ENCODE measurements around the gene VPS26A. TPM values are rescaled to one million over a fixed set of nuclear protein-coding genes. Genes with fewer than 3 reads are reported as not detected.

The VPS26A gene
- total RNA-seq = 12.4 and 33.6 TPM in 2 replicates

DNA sequence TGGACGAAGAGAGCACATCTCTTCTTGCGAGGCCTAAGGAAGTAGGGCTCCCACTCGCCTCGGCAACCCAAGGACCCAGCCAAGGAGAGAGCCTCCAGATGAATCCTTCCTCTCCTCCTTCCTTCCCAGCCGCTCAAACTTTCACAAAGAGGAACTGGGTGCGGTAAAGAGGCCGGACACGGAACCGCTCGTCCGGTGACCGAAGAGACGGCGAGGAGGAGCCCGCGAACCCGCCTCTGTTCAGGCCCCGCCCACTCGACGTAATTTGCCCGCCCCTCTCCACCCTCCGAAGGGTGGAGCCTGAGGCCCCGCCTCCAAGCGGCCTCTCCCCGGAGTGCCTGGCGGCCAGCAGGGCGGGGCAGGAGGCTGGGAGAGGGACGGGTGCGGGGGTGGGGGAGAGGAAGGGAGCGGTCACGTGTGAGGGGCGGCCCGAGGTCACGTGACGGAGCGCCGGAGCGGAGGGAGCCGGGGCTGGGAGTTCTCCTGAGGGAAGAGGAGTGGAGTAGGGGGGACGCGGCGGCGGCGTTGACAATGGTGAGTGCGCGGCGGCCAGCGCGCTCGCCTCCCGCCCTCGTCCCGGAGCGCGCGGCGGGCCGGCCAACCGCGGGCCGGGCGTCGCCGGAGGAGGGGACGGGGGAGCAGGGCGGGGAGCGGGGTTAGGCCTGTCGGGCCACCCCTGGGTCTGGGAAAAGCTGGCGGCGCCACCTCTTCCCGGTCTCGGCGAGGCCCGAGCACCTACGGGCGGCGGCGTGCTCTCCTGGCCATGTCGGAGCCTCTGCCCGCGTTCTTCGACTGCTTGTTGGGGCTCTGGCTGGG, at the start of gene VPS26A:
Gene VPS26A (plus strand): TSS at position 432 of the 816 bp plus-strand sequence. CDS start 100 bp downstream, at position 532.

DNA sequence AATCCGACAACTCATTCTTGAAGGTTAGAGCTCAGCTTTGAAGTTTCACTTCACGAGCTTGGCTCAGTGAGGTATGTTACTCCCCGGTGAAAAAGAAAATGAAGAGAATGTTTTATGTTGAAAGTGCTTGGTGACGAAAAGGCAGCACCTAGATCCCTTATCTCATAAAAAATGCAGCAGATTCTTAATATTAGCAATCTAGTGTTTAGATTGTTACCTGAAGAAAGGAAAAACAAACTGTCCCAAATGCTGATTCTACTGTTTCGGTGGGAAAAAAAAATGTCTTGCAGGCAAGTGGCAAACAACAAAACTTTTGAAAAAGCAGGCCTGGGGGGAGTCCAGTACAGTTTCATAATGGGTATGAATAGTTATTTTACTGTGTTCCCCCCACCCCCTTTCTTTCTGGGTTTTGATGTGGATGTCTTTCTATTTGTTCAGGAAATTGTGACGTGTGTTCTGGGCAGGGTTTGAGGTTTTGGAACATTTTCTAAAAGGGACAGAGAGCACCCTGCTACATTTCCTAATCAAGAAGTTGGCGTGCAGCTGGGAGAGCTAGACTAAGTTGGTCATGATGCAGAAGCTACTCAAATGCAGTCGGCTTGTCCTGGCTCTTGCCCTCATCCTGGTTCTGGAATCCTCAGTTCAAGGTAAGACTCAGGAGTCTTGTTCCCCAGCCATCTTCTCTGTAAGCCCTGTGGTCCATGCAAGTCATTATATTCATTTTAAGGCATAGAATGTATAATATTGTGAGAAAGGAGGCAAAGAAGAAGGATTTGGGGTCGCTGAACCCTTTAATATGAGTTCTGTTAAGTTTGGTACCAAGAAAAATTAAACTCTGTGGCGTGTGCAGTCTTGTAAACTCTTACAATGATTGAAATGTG, 36.1 kb upstream of the VPS26A start, which contains the start of gene SRGN:
Gene SRGN (plus strand): TSS at position 514 of the 881 bp plus-strand sequence. CDS start 55 bp downstream, at position 569.

DNA sequence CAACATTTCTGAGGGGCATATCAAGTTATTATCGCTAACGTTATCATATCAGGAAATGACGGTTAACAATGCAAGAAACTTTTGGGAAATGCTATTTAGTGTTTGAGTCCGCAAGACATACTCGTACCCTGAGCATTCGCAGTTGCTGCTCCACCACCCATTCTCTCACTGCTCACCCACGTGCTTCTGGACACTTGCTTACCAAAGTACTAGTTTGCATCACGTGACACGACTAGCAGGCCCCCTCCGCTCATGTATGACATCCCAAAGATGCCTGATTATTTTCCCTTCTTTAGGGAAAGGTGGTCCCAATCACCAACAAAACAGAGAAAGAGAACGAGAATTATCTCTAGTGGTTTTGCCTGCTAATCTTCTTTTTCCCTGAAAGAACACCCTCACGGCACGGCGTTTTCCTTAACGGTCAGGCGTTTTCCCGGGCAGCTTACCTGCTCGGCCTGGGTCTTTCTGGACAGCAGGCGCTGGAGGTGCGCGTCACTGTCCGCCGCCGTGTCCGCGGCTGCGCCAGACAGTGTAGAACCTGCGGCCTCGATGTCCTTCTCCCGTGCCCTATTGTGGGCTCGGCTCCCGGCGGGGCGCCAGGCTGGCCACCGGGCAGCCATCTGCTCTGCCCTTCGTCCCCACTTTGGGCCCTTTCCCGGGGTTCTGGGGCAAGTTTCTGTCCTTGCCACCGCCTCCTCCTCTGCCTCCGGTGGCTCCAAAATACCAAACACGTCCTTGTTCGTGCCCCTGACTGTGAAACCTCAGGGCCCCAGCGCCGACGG, 56.0 kb downstream of the VPS26A start, which contains the start of gene SUPV3L1:
Gene SUPV3L1 (plus strand): TSS at position 492 of the 782 bp plus-strand sequence. CDS start 58 bp downstream, at position 550.

DNA sequence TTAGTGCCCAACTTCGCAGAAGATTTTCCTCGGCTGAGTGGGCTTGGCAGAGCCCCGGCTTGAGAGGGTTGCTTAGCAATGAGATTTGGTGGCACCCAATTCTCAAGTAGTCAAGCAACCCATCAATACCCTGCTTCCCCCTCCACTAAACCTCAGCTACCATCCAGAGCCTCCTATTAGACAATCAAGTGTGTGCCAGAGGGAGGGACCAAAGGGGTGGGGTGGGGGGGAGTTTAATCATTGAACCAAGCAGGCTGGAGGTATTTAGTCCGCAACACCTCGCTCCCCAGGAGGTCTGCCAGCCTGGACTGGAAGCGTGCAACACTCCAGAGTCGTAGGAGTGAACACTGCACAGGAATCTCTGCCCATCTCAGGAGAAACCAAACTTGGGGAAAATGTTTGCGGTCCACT, 96.1 kb downstream of the VPS26A start, which contains the start of gene HKDC1:
Gene HKDC1 (plus strand): TSS at position 292 of the 411 bp plus-strand sequence. CDS start 104 bp downstream, at position 396.

Other genes starting within 250 kb of the VPS26A start
- 62.6 and 79.0 TPM in 2 replicates for gene DDX50, start 222.9 kb upstream of the VPS26A start, total RNA-seq
- 17.9 and 24.3 TPM in 2 replicates for gene DDX21, start 168.0 kb upstream of the VPS26A start, total RNA-seq
- 15.0 and 21.6 TPM in 2 replicates for gene KIFBP, start 135.4 kb upstream of the VPS26A start, total RNA-seq
- gene SRGN, start 36.1 kb upstream of the VPS26A start, total RNA-seq = 47.3 and 81.2 TPM in 2 replicates
- 23.2 and 29.6 TPM in 2 replicates for gene SUPV3L1, start 56.1 kb downstream of the VPS26A start, total RNA-seq
- under 0.01 and 0.77 TPM in 2 replicates for gene HKDC1, start 96.2 kb downstream of the VPS26A start, total RNA-seq
- gene HK1, start 154.3 kb downstream of the VPS26A start, total RNA-seq = 93.5 and 113 TPM in 2 replicates